ENCODE measurements around the gene DUSP9.
A peak's percentile ranks its signal among the peaks of the same experiment; 100 is the strongest.

The DUSP9 gene

GRCh38 chrX:153649178-153649914 lies 2.3 kb downstream of the DUSP9 start:
- peak; percentile 27 for DNase-seq

DNA sequence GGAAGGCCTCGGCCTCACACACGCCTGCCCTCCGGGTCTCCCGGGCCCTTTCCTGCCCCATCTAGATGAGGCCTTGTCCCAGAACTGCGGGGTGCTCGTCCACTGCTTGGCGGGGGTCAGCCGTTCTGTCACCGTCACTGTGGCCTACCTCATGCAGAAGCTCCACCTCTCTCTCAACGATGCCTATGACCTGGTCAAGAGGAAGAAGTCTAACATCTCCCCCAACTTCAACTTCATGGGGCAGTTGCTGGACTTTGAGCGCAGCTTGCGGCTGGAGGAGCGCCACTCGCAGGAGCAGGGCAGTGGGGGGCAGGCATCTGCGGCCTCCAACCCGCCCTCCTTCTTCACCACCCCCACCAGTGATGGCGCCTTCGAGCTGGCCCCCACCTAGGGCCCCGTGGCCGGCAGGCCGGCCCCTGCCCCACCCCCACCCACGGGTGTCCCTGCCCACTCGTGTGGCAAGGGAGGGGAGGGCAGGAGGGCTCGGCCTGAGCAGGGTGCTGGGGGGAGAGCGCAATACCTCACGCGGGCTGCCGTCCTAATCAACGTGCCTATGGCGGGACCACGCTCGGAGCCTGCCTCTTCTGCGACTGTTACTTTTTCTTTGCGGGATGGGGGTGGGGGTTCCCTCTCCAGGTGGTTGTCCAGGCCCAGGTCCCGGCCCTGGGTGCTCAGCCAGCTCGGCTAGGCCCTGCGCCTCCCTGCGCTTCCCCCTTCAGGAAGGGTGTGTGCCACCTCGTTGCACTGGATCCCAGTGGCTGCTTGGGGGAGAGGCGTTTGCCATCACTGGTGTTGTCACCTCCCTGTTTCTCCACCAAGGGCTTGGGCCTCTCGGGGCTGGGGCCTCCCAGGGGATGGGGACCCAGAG lies 3.1 kb downstream of the DUSP9 start:
- DNase-seq = no peak

DNA sequence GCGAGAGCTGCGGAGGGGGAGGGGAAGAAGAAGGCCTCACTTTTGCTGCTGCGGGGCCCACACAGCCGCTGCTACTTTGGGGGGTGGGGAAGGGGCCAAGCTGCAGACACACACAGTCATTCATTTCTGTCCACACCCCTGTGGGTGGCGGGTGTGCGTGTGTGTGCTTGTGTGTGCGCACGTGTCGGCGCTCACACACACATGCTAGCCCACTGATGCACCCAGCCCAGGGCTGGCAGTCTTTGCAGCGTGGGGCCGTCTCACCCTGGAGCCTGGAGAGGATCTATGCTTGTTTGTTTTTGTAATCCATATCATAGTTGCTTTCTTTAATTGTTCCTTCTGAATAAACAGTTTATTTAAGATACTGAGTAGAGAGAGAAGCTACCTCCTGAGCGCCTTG lies 4.0 kb downstream of the DUSP9 start:
- DNase-seq = no peak

DNA sequence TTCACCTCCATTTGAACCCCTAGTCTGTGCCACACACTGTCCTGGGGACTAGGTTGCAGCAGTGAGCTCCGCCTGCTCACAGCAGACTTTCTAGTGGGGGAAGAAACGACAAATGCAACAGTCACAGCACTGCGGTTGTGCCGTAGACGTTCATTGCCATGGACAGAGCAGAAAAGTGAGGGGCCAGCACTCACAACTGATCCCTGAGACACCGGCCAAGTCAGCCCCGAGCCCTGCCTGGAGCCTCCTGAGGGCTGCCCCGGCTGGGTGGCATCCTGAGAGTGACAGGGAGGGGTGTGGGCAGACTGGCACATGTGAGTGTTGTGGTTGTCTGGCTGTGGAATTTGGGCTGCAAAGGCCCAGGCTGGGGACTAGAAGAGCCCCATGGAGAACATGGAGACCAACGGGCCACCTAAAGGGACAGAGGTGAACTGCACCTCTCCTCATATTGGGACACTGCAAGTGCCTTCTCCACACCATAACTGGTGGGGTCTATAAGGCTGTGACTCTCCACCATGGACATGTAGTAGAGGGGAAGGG lies 4.6 kb downstream of the DUSP9 start:
- DNase-seq = no peak

GRCh38 chrX:153653556-153653955 lies 6.6 kb downstream of the DUSP9 start:
- DNase-seq = no peak

GRCh38 chrX:153657161-153657560 lies 10.2 kb downstream of the DUSP9 start:
- DNase-seq = no peak

DNA sequence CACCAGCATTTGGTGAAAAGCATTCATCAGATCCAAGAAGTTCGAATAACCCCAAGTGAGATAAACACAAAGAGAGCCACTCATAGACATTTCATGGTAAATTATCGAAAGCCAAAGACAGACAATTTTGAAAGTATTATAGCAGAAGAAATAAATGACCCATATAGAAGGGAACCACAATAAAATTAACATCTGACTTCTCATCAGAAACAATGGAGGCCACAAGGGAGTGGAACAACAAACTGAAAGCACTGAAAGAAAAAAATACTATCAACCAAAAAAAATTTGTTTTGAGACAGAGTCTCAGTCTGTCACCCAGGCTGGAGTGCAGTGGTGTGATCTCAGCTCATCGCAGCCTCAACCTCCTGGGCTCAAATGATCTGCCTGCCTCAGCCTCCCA lies 12.3 kb downstream of the DUSP9 start:
- DNase-seq = no peak

GRCh38 chrX:153662266-153662665 lies 15.3 kb downstream of the DUSP9 start:
- peak; percentile 63 for DNase-seq

GRCh38 chrX:153665726-153666306 lies 18.8 kb downstream of the DUSP9 start:
- no peak for DNase-seq

DNA sequence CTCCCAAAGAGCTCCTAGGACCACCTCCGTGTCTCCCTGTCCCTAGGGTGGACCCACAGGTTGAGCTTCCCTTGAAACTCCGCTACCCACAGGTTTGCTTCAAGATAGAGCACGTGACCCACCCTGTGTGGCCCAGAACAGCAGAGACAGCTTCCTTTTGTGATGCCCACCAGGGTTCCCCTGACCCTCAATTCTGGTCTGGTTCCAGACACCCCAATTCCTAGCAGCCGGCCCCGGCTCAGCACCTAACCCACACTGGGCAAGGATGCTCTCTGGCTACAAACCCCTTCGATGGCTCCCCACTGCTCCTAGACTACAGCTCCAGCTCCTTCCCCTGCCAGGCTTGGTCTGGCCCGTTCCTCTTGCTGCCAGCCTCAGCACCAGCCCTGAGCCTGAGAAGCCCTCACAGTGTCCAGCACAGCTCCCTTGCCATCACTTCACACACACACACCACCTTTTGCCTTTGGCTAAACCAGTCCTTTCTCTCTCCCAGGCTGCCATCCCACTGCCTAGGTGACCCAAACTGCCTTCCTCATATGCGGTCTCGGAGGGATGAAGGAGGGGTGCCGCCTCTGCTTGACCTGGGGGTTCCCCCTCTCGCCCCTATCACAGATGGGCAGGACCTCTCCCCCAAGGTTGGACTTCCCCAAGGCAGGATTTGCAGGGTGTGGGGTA lies 20.4 kb downstream of the DUSP9 start:
- DNase-seq = no peak

GRCh38 chrX:153667956-153668396 lies 21.0 kb downstream of the DUSP9 start:
- DNase-seq = peak; percentile 74

DNA sequence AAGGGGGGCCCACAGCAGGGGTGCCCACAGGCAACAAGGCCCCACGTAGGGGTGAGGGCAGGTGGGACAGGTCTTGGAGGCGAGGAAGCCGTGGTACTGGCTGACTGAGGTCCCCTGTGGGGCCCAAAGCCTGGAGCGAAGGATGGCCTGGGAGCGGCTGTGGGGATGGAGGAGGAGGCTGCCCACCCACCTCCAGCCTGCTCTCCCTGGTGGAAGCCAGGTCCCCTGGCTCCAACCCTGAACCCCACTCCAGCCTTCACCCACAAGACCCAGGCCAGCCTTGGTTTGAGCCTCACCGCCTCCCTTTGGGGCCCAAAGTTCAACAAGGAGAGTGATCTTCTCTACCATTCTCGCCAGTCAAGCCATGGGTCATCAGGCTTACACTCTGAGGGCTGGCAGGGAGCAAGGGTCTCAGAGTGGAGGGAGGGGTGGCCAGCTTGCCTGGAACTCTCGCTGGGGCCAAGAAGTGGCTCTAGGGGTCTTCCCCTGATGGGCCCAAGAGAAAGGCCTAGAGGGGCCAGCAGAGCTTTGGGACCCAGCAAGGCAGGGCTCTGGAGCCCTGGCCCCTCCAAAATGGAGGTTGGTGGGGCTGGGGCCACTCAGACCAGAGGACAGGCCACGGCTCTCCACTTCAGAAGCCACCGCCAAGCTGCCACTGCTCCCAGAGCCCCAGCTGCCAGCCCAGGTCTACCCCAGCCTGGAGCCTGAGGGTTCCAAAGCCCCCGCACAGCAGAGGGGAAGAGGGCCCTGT lies 21.6 kb downstream of the DUSP9 start:
- DNase-seq = no peak

- peak; percentile 45 for DNase-seq
Measured at GRCh38 chrX:153669174-153669890, 22.3 kb downstream of the DUSP9 start.

DNA sequence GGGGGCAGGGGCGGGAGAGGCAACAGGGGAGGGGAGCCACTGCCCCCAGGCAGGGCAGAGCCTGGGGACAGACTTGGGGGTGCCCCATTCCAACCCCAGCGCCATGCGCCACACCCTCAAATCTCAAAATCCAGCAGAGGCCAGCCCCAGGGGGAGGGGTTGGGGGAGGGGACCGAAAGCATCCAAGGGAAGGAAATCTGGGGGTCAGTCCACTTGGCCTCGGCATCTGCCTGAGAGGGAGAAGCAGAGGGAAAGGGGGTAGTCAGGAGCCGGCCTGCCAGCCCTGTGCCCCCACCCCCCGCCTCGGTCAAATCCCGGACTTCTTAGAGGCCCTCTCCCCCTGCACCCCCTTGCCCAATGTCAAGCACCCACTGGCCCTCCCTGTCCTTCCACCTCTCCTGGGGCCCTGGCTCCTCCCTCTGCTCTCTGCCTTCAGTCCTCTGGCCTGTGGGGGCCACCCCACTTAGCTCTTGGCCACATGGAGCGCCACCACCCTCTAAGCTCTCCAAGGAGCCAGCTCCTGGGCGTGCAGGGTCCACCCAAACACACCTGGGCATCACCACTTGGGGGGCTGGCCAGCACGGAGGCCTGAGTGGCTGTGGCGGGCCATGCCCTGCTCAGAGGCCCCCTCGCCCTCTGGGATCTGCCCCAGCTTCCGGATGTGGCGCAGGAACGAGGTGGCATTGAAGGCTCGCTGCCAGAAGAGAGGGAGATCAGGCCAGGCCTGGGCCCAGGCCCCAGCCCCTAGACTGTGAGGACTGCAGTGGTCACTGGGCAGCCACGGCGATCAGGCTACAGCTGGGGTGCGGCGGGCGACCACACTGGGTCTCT lies 23.1 kb downstream of the DUSP9 start:
- no peak for DNase-seq

- no peak for DNase-seq
Measured at GRCh38 chrX:153670748-153671588, 24.0 kb downstream of the DUSP9 start.

DNA sequence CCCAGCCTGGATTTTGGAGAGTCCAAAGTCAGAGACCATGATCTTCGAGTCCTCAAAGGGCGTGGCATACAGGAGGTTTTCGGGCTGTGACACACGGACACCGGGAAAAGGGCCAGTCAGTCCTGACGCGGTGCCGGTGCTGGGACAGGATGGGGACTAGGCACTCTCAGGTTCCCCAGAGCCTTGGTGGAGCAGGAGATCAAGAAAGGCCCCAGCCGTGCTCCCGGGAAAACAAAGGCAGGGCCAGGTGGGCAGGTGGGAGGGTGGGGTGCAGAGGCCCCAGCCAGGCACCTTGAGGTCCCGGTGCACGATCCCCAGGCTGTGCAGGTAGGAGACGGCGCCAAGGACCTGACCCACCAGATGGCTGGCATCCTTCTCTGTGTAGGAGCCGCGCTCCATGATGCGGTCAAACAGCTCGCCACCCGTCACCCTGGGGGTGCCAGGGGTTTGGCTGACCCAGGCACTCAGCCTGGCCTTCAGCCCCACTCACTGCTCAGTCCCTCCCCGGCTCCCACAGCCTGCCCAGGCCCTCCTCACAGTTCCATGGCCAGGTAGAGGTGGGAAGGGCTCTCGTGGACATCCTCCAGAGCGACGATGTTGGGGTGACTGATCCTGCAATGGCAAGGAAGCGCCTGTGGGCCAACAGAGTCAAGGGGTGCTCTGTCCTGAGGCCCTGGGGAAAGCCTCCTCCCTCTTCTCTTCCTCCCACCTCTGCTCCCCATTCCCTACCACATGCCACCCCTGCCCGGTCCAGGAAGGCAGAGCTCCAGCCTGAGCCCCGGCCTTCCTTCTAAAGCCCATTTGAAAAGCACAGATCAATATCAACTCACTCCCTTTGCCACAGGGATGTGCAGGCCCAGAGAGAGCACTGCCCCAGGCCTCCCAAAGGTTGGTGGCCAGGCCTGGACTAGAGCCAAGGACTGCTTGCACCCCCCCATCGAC lies 24.9 kb downstream of the DUSP9 start:
- DNase-seq = no peak

DNA sequence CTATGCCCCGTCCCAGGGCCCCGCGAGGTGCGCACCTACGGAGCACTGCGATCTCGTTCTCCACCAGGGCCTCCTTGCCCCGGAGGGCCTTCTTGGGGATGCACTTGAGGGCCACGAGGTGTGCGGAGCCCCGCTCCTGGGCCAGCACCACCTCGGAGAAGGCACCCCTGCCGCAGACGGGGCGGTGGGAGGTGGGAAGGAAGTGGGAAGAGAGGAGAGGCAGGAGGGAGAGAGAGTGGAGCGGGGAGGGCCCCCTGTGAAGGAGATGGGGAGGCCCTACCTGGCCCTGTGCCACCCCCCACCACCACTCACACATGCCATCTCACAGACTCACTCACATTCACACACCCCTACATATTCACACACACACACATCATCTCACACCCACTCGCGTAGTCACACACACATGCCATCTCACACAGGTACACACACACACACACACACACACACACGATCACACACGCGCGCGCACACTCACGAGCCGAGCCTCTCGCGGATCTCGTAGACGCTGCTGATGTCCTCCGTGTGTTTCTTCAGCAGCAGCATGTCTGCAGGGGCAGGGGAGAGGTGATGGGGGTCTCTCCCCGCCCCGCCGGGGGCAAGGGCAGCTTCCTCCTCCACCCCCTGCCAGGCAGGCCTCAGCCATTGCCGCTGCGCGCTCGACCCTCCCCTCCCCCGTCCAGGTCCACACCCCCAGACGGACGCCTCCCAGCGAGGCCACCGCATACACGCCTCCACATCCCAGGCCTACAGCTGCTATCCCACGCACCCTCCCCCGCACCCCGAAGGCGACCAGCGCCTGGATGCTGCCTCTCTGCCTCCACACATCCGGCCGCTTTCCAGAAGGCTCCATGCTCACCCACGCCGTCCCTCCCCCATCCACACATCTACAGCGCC lies 25.8 kb downstream of the DUSP9 start:
- no peak for DNase-seq
